ENCODE measurements around the gene CCDC102B. TPM values are rescaled to one million over a fixed set of nuclear protein-coding genes. Genes with fewer than 3 reads are reported as not detected.
A peak's percentile ranks its signal among the peaks of the same experiment; 100 is the strongest.

CCDC102B gene
- total and polyA plus RNA-seq, 4 donors = 7.1 to 78.8 (median 19.9) TPM

DNA sequence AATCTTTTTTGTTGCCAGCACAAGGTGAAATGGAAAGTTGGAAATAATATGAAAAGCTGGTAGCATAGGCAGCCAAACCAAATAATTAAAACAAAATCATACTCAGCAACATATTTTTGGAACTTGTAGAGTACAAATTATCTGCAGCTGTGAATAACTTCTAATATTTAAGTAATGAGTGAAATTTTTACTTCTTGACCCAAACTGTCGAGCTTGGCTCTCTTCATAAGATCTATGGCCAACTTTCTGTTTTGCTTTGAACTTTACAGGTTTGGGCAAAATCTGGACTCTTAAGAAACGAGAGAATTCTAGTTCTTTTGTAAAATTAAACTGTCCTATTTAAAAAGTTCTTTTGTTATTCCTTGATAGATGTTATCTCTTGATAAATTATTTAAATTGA lies 25.6 kb upstream of the CCDC102B start:
- no peak overlapping the region for H3K9ac ChIP-seq (ENCODE audit: insufficient read depth in 1 of 2, low read length in 2 of 2)
- peaks cover 0 to 4% (median 2%) of the 10 kb centered on the region in 4 donors for H3K9me3 ChIP-seq (ENCODE audit: control insufficient read depth in 4 of 4, insufficient read depth in 3 of 4, low read length in 3 of 4)
- ATAC-seq (ENCODE audit: insufficient read depth, low FRiP score) = no peak
- no peak for DNase-seq
- no peak overlapping the region for H3K27ac ChIP-seq (ENCODE audit: low read depth in 1 of 2, low read length in 1 of 2)
- WGBS, 2 donors = 63 to 71% methylated on average over 2 of the region's 2 CpGs
- no peaks in the 10 kb centered on the region for H3K27me3 ChIP-seq (ENCODE audit: control insufficient read depth in 3 of 3, insufficient read depth in 3 of 3, low read length in 2 of 3)
- no peak for TF ChIP-seq CTCF (IDR thresholded peaks at IDR 0.05; ENCODE audit: control extremely low read depth, extremely low read depth)
- peaks cover 0 to 2% (median 0%) of the 10 kb centered on the region in 5 donors for H3K4me1 ChIP-seq (ENCODE audit: control insufficient read depth in 5 of 5, insufficient read depth in 5 of 5, low read length in 5 of 5)
- no peaks in the 10 kb centered on the region for H3K36me3 ChIP-seq (ENCODE audit: control insufficient read depth in 4 of 4, insufficient read depth in 4 of 4, low read length in 4 of 4)
- H3K4me3 ChIP-seq = no peak overlapping the region

DNA sequence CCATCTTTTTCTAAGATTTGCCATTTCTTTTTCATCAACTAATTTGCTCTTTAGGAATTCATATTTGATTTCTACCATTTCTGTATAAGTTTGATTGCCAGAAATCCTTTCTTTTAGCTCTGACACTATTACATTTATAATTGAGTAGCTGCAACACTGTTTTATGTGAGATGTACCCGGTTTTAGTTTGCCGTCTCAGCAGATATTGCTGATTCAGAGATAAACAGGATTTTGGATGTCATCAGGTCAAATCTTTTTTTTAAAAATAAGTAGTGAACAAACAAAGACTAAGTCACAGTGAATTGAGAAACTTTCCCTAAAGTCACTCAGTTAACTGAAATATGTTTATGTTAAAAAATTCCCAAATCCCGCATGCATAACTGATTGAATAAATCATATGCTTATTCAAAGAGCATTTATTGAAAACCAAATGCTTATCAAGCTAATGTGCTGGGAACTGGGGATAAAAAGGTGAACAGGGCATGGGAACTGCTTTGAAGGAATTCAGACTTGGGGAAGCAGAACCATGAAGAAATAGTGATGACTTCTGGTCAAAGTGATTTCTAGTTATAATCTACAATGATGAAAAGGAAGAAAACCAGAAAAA lies 19.5 kb upstream of the CCDC102B start:
- no peak for TF ChIP-seq CTCF (IDR thresholded peaks at IDR 0.05; ENCODE audit: control extremely low read depth, extremely low read depth)
- Histone ChIP-seq H3K4me1 (ENCODE audit: control insufficient read depth in 5 of 5, insufficient read depth in 5 of 5, low read length in 5 of 5) (peaks cover 0 to 21% (median 0%) of the 10 kb centered on the region in 5 donors), H3K9ac (ENCODE audit: insufficient read depth in 1 of 2, low read length in 2 of 2) (no peak overlapping the region), H3K27ac (ENCODE audit: low read depth in 1 of 2, low read length in 1 of 2) (no peak overlapping the region), H3K27me3 (ENCODE audit: control insufficient read depth in 3 of 3, insufficient read depth in 3 of 3, low read length in 2 of 3) (no peaks in the 10 kb centered on the region), H3K4me3 (no peak overlapping the region), H3K9me3 (ENCODE audit: control insufficient read depth in 4 of 4, insufficient read depth in 3 of 4, low read length in 3 of 4) (no peaks in the 10 kb centered on the region), H3K36me3 (ENCODE audit: control insufficient read depth in 4 of 4, insufficient read depth in 4 of 4, low read length in 4 of 4) (no peaks in the 10 kb centered on the region)
- WGBS, 2 donors = 71 to 82% methylated on average over 3 of the region's 3 CpGs
- DNase-seq (no peak), ATAC-seq (ENCODE audit: insufficient read depth, low FRiP score) (no peak)

- H3K27ac ChIP-seq (ENCODE audit: low read depth in 1 of 2, low read length in 1 of 2) = no peak overlapping the region
- peak in 2 of 3 donors; percentile 54 to 83 for DNase-seq
- TF ChIP-seq CTCF (IDR thresholded peaks at IDR 0.05; ENCODE audit: control extremely low read depth, extremely low read depth) = no peak
These were observed 18.7 kb upstream of the CCDC102B start for GRCh38 chr18:68779169-68779568.

More at GRCh38 chr18:68779169-68779568, 18.7 kb upstream of the CCDC102B start:
- peaks cover 0 to 21% (median 0%) of the 10 kb centered on the region in 5 donors for H3K4me1 ChIP-seq (ENCODE audit: control insufficient read depth in 5 of 5, insufficient read depth in 5 of 5, low read length in 5 of 5)
- H3K36me3 ChIP-seq (ENCODE audit: control insufficient read depth in 4 of 4, insufficient read depth in 4 of 4, low read length in 4 of 4) = no peaks in the 10 kb centered on the region
- no peak overlapping the region for H3K9ac ChIP-seq (ENCODE audit: insufficient read depth in 1 of 2, low read length in 2 of 2)
- ATAC-seq (ENCODE audit: insufficient read depth, low FRiP score) = no peak
- H3K27me3 ChIP-seq (ENCODE audit: control insufficient read depth in 3 of 3, insufficient read depth in 3 of 3, low read length in 2 of 3) = no peaks in the 10 kb centered on the region
- no peaks in the 10 kb centered on the region for H3K9me3 ChIP-seq (ENCODE audit: control insufficient read depth in 4 of 4, insufficient read depth in 3 of 4, low read length in 3 of 4)
- H3K4me3 ChIP-seq = no peak overlapping the region
- 43 to 65% methylated on average over 3 of the region's 3 CpGs for WGBS, 2 donors
